GM18951 (cell line): ENCODE measurements around the gene KCNC3.

ENCODE experiments used
- POLR2A ChIP-seq: IDR thresholded peaks from 4 replicates; pipeline ENCODE4 v1.6.1; 2011; ENCODE audit warnings: mild to moderate bottlenecking; ENCODE audit not compliant: insufficient read length, insufficient read depth; ENCODE audit errors: extremely low read depth
- in situ Hi-C: fragments of 300-500 bp; cut with MboI; formaldehyde crosslinking; loops from one replicate; pipeline ENCODE4 v1.12.0; 2022; ENCODE audit warnings: low sequenced_read_pairs, mixed read lengths, inconsistent platforms; ENCODE audit not compliant: unreplicated experiment

The KCNC3 gene

GRCh38 chr19:50317115-50317514 lies 12.1 kb downstream of the KCNC3 start:
- TF ChIP-seq POLR2A = no peak
- in situ Hi-C loops = no loop called here

- in situ Hi-C loops = no loop called here
- no peak for TF ChIP-seq POLR2A
Measured at GRCh38 chr19:50315773-50316448, 13.3 kb downstream of the KCNC3 start.

- in situ Hi-C loops = no loop called here
- TF ChIP-seq POLR2A = no peak
Measured at GRCh38 chr19:50314724-50315708, 14.2 kb downstream of the KCNC3 start.

- in situ Hi-C loops = no loop called here
- TF ChIP-seq POLR2A = no peak
Measured at GRCh38 chr19:50313812-50314536, 15.2 kb downstream of the KCNC3 start.

- in situ Hi-C loops = no loop called here
- no peak for TF ChIP-seq POLR2A
Measured at GRCh38 chr19:50312967-50313811, 16.0 kb downstream of the KCNC3 start.

GRCh38 chr19:50311723-50312635 lies 17.2 kb downstream of the KCNC3 start:
- in situ Hi-C loops = no loop called here
- TF ChIP-seq POLR2A = no peak

- no peak for TF ChIP-seq POLR2A
Measured at GRCh38 chr19:50310759-50311465, 18.3 kb downstream of the KCNC3 start.

GRCh38 chr19:50309396-50310125 lies 19.6 kb downstream of the KCNC3 start:
- no peak for TF ChIP-seq POLR2A
- in situ Hi-C loops = no loop called here

More at GRCh38 chr19:50310759-50311465, 18.3 kb downstream of the KCNC3 start:
- in situ Hi-C loops = no loop called here

GRCh38 chr19:50308991-50309390 lies 20.2 kb downstream of the KCNC3 start:
- TF ChIP-seq POLR2A = no peak

GRCh38 chr19:50303558-50303957 lies 25.6 kb downstream of the KCNC3 start:
- in situ Hi-C loops = no loop called here
- no peak for TF ChIP-seq POLR2A

More at GRCh38 chr19:50308991-50309390, 20.2 kb downstream of the KCNC3 start:
- in situ Hi-C loops = no loop called here
